Stimulated activated CD8-positive, alpha-beta memory T cell treated with anti-CD3 and anti-CD28 coated beads, Interleukin-4, amount 100 ng/mL, for 4 hours (primary cell): ENCODE data around the gene CNST.
"Not testable (repeated sequence)": the region's sequence is repeated elsewhere in the genome, so short reads cannot be mapped to it uniquely, and the experiment has no call there.

ENCODE experiments used
- DNase-seq, 2 donors: peaks; one replicate each; pipeline ENCODE4 v3.0.0-alpha.2; 2020; ENCODE audit warnings: low read depth in 2 of 2, low spot score in 1 of 2

The CNST gene

GRCh38 chr1:246583448-246584185 is 17.4 kb downstream of the CNST start:
- no peak for DNase-seq

GRCh38 chr1:246587032-246587431 is 20.8 kb downstream of the CNST start:
- DNase-seq, result no peak

- DNase-seq, result no peak
Measured at GRCh38 chr1:246587606-246588005, 21.4 kb downstream of the CNST start.

GRCh38 chr1:246588159-246588721 is 22.0 kb downstream of the CNST start:
- no peak for DNase-seq

- not testable (repeated sequence) for DNase-seq
Measured at GRCh38 chr1:246589919-246590318, 23.7 kb downstream of the CNST start.

GRCh38 chr1:246591047-246591446 is 24.8 kb downstream of the CNST start:
- DNase-seq, result no peak

GRCh38 chr1:246591504-246591903 is 25.2 kb downstream of the CNST start:
- no peak for DNase-seq

GRCh38 chr1:246591958-246592357 is 25.7 kb downstream of the CNST start:
- DNase-seq, result no peak

- no peak for DNase-seq
Measured at GRCh38 chr1:246592695-246593094, 26.4 kb downstream of the CNST start.

- no peak for DNase-seq
Measured at GRCh38 chr1:246595146-246595545, 28.9 kb downstream of the CNST start.

GRCh38 chr1:246597340-246597739 is 31.1 kb downstream of the CNST start:
- no peak for DNase-seq

- DNase-seq, result no peak
Measured at GRCh38 chr1:246597971-246598370, 31.7 kb downstream of the CNST start.

GRCh38 chr1:246599315-246599714 is 33.1 kb downstream of the CNST start:
- DNase-seq, result no peak

GRCh38 chr1:246600579-246600978 is 34.3 kb downstream of the CNST start:
- DNase-seq, result no peak

GRCh38 chr1:246602194-246602593 is 35.9 kb downstream of the CNST start:
- no peak for DNase-seq

- not testable (repeated sequence) for DNase-seq
Measured at GRCh38 chr1:246605231-246605630, 39.0 kb downstream of the CNST start.

GRCh38 chr1:246607462-246607861 is 41.2 kb downstream of the CNST start:
- no peak for DNase-seq

GRCh38 chr1:246608616-246609376 is 42.5 kb downstream of the CNST start:
- DNase-seq, result no peak

GRCh38 chr1:246609632-246610031 is 43.4 kb downstream of the CNST start:
- no peak for DNase-seq

GRCh38 chr1:246613096-246613758 is 47.0 kb downstream of the CNST start:
- DNase-seq, result no peak

- no peak for DNase-seq
Measured at GRCh38 chr1:246617156-246617555, 50.9 kb downstream of the CNST start.

- DNase-seq, result no peak
Measured at GRCh38 chr1:246617768-246618167, 51.5 kb downstream of the CNST start.
